ENCODE data around the gene TBC1D10A.

DNA sequence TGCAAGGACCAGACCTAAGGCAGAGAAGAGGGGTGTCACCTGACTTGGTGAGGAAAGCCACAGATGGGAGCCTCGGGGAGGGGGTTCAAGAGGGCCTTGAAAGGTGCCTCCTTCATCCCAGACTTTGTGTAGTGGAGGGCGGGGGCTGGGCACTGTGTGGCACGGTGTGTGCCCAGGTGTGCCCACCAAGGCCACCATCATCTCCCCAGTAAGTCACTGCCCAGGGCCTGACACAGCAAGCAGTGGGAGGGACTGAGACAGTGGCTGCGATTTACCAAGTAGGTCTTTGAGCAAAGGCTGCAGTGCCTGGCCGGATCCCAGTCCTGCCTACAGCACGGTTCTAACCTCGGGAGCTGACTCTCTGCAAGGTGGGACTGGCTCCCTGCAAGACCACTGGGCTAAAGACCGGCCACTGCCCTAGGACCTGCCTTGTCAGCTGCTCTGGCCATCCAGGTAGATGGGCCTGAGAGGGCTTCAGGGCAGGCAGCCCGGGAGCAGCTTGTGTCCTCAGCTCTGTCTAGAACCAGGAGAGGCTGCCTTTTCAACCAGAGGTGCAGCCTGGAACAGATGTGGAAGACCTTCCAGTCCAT lies 61.5 kb downstream of the TBC1D10A start:
- TF ChIP-seq CTCF (IDR thresholded peaks at IDR 0.05; ENCODE audit: low read depth, low read length) (no peak), EZH2phosphoT487 (IDR thresholded peaks at IDR 0.05; ENCODE audit: low read depth) (no peak)
